Tibial nerve (tissue), 4 donors: ENCODE results near the gene PSRC1. TPM values are rescaled to one million over a fixed set of nuclear protein-coding genes. Genes with fewer than 3 reads are reported as not detected.

Experiments used
- DNase-seq, 2 donors: peaks; one replicate each; pipeline ENCODE4 v3.0.0-alpha.2; 2019; ENCODE audit warnings: low spot score in 2 of 2
- H3K27ac ChIP-seq, 4 donors: fragments of 200-600 bp; sonication (generic) in 3 of 4; one replicate each; pipeline ENCODE4 v1.5.1; 2017 to 2019; ENCODE audit warnings: mild to moderate bottlenecking in 1 of 4
- H3K27me3 ChIP-seq, 2 donors: fragments of 200-600 bp; sonication (generic) in 1 of 2; one replicate each; pipeline versions ENCODE4 v1.5.1 to v1.6.0; 2017 to 2019
- H3K36me3 ChIP-seq, 3 donors: fragments of 200-600 bp; sonication (generic); one replicate each; pipeline ENCODE4 v1.5.1; 2018 to 2019
- H3K4me1 ChIP-seq, 4 donors: fragments of 200-600 bp; sonication (generic) in 3 of 4; one replicate each; pipeline ENCODE4 v1.5.1; 2017 to 2019
- H3K4me3 ChIP-seq, 4 donors: fragments of 200-600 bp; sonication (generic) in 3 of 4; one replicate each; pipeline ENCODE4 v1.5.1; 2017 to 2019; ENCODE audit warnings: mild to moderate bottlenecking in 1 of 4, moderate library complexity in 1 of 4
- H3K9me3 ChIP-seq, 4 donors: fragments of 200-600 bp; sonication (generic) in 3 of 4; one replicate each; pipeline ENCODE4 v1.5.1; 2017 to 2019
- EP300 ChIP-seq, 2 donors: sonication (generic); formaldehyde crosslinking; IDR thresholded peaks; one replicate each; pipeline ENCODE4 v1.6.1; 2017; ENCODE audit warnings: antibody characterized with exemption in 2 of 2, mild to moderate bottlenecking in 1 of 2
- POLR2A ChIP-seq, 2 donors: fragments of 450-650 bp; IDR thresholded peaks; one replicate each; pipeline ENCODE4 v1.6.1; 2017; ENCODE audit warnings: antibody characterized with exemption in 2 of 2, mild to moderate bottlenecking in 2 of 2, moderate library complexity in 2 of 2
- WGBS, 2 donors: methylation state at CpG; one replicate each; pipeline ENCODE4 v1.1.5; 2018; 5-methylcytosine and 5-hydroxymethylcytosine counted together
- total RNA-seq, 4 donors: library from RNA; depleted of rRNA; stranded (reverse); fragments of >200 nt; gene quantifications; one replicate each; pipeline ENCODE4 v1.1.0, GENCODE V29; 2016
- TF ChIP-seq, protein P1 (sequence below), 5 experiments: fragments of 200-600 bp in 3 of 5; fragments of 450-650 bp in 2 of 5; sonication (generic) in 3 of 5; IDR thresholded peaks; one replicate each; pipeline ENCODE4 v1.5.1; 2016 to 2019; ENCODE audit warnings: antibody characterized with exemption in 5 of 5, mild to moderate bottlenecking in 3 of 5, moderate library complexity in 2 of 5

The PSRC1 gene
- total RNA-seq, 4 donors from 2014 or later: 33.0 to 62.0 (median 47.4) TPM

DNA sequence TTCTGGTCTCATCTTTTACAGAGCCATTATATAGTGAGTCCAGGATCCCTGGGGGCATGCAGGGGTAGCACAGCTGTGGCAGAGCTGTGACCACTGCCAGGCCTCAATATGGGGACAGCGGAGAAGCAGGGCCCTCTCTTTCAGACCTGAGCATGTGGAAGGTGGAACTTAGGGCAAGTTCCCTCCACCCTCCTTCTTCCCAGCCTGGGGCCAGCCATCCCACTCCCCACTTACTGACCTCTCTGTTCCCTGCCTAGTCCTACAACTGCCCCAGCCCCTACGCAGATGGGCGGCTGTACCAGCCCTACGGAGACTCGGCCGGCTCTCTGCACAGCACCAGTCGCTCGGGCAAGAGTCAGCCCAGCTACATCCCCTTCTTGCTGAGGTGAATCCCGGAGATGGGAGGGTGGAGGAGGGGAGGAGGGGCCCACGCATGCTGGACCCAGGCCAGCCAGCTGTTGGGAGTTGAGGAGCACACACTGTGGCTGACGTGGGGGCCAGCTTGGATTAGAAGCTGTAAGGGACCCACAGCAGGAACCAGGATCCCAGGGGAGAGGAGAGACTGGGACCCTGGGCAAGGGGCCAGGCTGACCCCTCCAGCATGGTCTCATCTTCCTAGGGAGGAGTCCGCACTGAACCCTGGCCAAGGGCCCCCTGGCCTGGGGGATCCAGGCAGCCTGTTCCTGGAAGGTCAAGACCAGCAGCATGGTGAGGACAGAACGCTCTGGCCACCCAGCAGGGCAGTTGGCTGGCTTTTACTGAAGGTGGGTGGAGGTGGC is 10.7 kb downstream of the PSRC1 start:
- 65 to 69% methylated on average over 11 to 12 of the region's 13 CpGs for WGBS, 2 donors
- DNase-seq: no peak
- no peaks in the 10 kb centered on the region for H3K27me3 ChIP-seq
- peaks cover 0 to 50% (median 30%) of the 10 kb centered on the region in 4 donors for H3K4me1 ChIP-seq
- no peak overlapping the region for H3K4me3 ChIP-seq
- peaks cover 0 to 56% (median 0%) of the 10 kb centered on the region in 3 donors for H3K36me3 ChIP-seq
- TF ChIP-seq EP300 (IDR thresholded peaks at IDR 0.05): no peak
- TF ChIP-seq, protein P1, sequence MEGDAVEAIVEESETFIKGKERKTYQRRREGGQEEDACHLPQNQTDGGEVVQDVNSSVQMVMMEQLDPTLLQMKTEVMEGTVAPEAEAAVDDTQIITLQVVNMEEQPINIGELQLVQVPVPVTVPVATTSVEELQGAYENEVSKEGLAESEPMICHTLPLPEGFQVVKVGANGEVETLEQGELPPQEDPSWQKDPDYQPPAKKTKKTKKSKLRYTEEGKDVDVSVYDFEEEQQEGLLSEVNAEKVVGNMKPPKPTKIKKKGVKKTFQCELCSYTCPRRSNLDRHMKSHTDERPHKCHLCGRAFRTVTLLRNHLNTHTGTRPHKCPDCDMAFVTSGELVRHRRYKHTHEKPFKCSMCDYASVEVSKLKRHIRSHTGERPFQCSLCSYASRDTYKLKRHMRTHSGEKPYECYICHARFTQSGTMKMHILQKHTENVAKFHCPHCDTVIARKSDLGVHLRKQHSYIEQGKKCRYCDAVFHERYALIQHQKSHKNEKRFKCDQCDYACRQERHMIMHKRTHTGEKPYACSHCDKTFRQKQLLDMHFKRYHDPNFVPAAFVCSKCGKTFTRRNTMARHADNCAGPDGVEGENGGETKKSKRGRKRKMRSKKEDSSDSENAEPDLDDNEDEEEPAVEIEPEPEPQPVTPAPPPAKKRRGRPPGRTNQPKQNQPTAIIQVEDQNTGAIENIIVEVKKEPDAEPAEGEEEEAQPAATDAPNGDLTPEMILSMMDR (IDR thresholded peaks at IDR 0.05): no peak
- TF ChIP-seq POLR2A (IDR thresholded peaks at IDR 0.05): no peak
- no peaks in the 10 kb centered on the region for H3K9me3 ChIP-seq
- peak overlapping the region; percentile 35 to 92 (median 80) for H3K27ac ChIP-seq

DNA sequence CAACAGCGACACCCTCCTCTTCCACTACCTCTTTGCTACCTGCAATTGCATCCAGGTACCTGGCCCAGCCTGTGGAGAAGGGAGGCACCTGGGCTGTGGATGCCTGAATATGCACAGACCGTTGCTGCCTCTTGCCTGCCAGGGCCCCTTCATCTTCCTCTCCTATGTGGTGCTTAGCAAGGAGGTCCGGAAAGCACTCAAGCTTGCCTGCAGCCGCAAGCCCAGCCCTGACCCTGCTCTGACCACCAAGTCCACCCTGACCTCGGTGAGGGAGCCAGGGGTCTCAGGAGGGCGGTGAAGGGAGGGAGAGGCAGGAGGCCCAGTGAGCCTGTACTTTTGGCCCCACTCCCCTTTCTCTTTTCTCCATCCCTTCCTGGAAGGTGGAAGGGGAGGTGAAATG is 11.5 kb downstream of the PSRC1 start:
- peaks cover 0 to 62% (median 0%) of the 10 kb centered on the region in 3 donors for H3K36me3 ChIP-seq
- no peaks in the 10 kb centered on the region for H3K9me3 ChIP-seq
- peaks cover 0 to 42% (median 24%) of the 10 kb centered on the region in 4 donors for H3K4me1 ChIP-seq
- 64 to 68% methylated on average over 6 of the region's 6 CpGs for WGBS, 2 donors
- TF ChIP-seq POLR2A (IDR thresholded peaks at IDR 0.05): no peak
- TF ChIP-seq, protein P1 (IDR thresholded peaks at IDR 0.05): no peak
- TF ChIP-seq EP300 (IDR thresholded peaks at IDR 0.05): no peak
- no peaks in the 10 kb centered on the region for H3K27me3 ChIP-seq
- peak overlapping the region in 2 of 4 donors; percentile 90 to 92 for H3K27ac ChIP-seq
- H3K4me3 ChIP-seq: no peak overlapping the region
- DNase-seq: no peak

DNA sequence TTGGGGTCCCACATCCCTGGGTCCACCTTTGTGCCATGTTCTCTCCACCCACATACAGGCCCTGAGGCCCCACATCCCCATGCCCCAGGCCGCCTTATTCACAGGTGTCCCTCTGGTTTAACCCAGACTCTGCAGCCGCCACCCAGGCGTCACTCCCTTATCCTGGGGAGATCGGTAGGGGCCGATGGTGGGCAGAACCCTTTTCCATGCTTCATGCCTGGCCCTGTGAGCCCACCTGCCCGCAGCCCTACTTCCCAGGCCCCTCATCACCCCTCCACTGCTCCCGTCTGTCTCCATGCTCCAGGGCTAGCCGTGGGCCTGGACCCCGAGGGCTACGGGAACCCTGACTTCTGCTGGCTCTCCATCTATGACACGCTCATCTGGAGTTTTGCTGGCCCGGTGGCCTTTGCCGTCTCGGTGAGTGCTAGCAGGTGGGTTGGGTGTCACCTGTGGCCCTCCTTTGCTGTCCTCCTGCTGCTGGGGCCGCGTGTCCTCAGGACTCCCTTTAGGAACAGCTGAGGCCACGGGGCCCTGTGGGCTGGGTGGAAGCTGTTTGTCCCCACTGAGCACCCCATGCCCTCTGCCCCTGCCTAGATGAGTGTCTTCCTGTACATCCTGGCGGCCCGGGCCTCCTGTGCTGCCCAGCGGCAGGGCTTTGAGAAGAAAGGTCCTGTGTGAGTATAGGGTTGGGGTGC is 12.2 kb downstream of the PSRC1 start:
- H3K36me3 ChIP-seq: peaks cover 0 to 67% (median 0%) of the 10 kb centered on the region in 3 donors

DNA sequence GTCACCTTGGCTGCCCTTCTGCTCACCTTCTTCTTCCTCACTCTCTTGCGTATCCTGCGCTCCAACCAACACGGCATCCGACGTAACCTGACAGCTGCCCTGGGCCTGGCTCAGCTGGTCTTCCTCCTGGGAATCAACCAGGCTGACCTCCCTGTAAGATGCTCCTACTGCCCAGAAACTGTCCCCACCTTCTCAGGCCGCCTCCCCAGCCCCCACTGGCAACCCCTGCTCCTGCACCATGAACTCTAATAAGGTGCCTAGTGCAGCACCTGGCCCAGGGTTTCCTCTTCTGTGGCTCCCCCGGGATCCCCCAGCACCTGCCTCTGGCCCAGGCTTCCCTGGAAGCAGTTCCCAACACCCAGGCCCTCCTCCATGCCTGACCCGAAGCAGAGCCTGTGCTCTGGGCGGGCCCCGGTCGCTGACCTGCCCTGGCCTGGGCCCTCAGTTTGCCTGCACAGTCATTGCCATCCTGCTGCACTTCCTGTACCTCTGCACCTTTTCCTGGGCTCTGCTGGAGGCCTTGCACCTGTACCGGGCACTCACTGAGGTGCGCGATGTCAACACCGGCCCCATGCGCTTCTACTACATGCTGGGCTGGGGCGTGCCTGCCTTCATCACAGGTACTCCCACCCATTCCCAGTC is 12.8 kb downstream of the PSRC1 start:
- DNase-seq: no peak
- WGBS, 2 donors: 91 to 94% methylated on average over 17 of the region's 17 CpGs
- peaks cover 0 to 73% (median 0%) of the 10 kb centered on the region in 3 donors for H3K36me3 ChIP-seq

More for the DNA sequence above, 12.2 kb downstream of the PSRC1 start:
- Histone ChIP-seq H3K9me3 (no peaks in the 10 kb centered on the region), H3K27ac (peak overlapping the region in 1 of 4 donors; percentile 90), H3K27me3 (no peaks in the 10 kb centered on the region), H3K4me3 (no peak overlapping the region), H3K4me1 (peaks cover 0 to 35% (median 20%) of the 10 kb centered on the region in 4 donors)
- DNase-seq: no peak
- 91 to 92% methylated on average over 18 to 20 of the region's 20 CpGs for WGBS, 2 donors
- TF ChIP-seq POLR2A (IDR thresholded peaks at IDR 0.05): no peak

More for the DNA sequence above, 12.8 kb downstream of the PSRC1 start:
- Histone ChIP-seq H3K9me3 (no peaks in the 10 kb centered on the region), H3K27ac (peak overlapping the region in 1 of 4 donors; percentile 66), H3K27me3 (no peaks in the 10 kb centered on the region), H3K4me1 (peaks cover 0 to 29% (median 15%) of the 10 kb centered on the region in 4 donors), H3K4me3 (no peak overlapping the region)
- TF ChIP-seq EP300 (IDR thresholded peaks at IDR 0.05) (no peak), POLR2A (IDR thresholded peaks at IDR 0.05) (no peak)
- TF ChIP-seq, protein P1 (IDR thresholded peaks at IDR 0.05): no peak
